ENCODE data around the gene ST3GAL3. TPM values are rescaled to one million over a fixed set of nuclear protein-coding genes. Genes with fewer than 3 reads are reported as not detected.
A peak's percentile ranks its signal among the peaks of the same experiment; 100 is the strongest.

Gene ST3GAL3
- total RNA-seq, 6 experiments from 2014 or later: 6.4 to 14.2 (median 12.0) TPM

DNA sequence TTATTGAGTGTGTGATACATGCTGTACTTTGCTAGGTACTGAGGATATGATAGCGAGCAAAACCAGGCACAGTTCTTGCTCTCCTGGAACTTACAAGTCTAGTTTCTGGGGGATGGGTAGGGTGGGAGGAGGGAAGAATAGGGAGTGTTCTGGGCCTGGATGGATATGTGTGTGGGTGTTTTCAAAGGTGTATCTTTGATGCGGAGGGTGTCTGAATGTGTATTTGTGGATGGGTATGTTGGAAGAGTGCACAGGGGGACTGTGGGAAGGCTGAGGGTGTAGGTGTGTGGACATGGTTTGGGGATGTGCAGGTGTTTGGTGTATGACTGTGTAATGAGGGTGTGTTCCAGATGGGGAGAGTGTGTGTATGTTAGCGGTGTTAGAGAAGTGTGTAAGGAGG is 258.0 kb downstream of the ST3GAL3 start:
- Histone ChIP-seq H3K9me3 (no peaks in the 10 kb centered on the region), H3K36me3 (peaks cover 0 to 9% (median 6%) of the 10 kb centered on the region in 4 donors), H3K27me3 (no peaks in the 10 kb centered on the region), H3K4me3 (no peak overlapping the region), H3K27ac (no peak overlapping the region), H3K4me1 (peaks cover 0 to under 1% (median 0%) of the 10 kb centered on the region in 4 donors)
- TF ChIP-seq, protein P1, sequence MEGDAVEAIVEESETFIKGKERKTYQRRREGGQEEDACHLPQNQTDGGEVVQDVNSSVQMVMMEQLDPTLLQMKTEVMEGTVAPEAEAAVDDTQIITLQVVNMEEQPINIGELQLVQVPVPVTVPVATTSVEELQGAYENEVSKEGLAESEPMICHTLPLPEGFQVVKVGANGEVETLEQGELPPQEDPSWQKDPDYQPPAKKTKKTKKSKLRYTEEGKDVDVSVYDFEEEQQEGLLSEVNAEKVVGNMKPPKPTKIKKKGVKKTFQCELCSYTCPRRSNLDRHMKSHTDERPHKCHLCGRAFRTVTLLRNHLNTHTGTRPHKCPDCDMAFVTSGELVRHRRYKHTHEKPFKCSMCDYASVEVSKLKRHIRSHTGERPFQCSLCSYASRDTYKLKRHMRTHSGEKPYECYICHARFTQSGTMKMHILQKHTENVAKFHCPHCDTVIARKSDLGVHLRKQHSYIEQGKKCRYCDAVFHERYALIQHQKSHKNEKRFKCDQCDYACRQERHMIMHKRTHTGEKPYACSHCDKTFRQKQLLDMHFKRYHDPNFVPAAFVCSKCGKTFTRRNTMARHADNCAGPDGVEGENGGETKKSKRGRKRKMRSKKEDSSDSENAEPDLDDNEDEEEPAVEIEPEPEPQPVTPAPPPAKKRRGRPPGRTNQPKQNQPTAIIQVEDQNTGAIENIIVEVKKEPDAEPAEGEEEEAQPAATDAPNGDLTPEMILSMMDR (IDR thresholded peaks at IDR 0.05): no peak
- TF ChIP-seq POLR2A (IDR thresholded peaks at IDR 0.05): no peak
- intact Hi-C loops (cut with DNase I): no loop called here
- no peak for DNase-seq
- WGBS (ENCODE audit: insufficient coverage, low coverage, low lambda C conversion rate, missing lambda C conversion rate): 100% methylated on average over 2 of the region's 3 CpGs
- no peak for ATAC-seq

DNA sequence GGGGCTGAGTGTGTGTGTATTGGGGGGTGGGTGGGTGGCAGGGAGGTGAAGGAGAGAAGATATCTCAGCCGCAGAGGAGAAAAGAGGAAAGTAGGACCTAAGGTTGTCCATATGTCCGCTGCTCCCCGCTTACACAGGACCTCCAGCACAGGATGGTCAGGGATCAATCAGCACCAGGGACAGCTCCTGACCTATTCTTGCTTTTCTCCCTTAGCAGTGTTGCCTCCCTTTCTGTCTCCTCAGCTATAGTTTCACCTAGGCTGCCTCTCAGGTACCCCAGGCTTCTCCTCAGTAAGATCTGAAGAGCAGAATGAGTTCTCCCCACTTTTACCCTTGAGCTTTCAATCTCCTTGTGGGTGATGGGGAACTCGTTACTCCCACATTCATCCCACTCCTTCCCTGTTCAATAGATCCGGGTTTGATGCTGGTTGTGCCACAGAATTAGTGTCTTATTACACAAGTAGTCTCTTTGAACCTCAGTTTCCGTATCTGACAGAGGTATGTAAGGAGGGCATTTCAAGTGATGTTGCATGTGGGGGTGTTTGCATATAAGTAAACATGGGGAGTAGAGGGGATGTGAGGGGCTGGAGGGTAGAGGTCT is 261.1 kb downstream of the ST3GAL3 start:
- Histone ChIP-seq H3K27ac (no peak overlapping the region), H3K4me3 (no peak overlapping the region), H3K4me1 (peaks cover 0 to 8% (median 3%) of the 10 kb centered on the region in 4 donors), H3K9me3 (no peaks in the 10 kb centered on the region), H3K27me3 (no peaks in the 10 kb centered on the region), H3K36me3 (no peaks in the 10 kb centered on the region)
- intact Hi-C loops (cut with DNase I): no loop called here
- ATAC-seq: no peak
- TF ChIP-seq, protein P1 (IDR thresholded peaks at IDR 0.05): no peak
- TF ChIP-seq POLR2A (IDR thresholded peaks at IDR 0.05): no peak
- DNase-seq: no peak
- 84% methylated on average over 4 of the region's 6 CpGs for WGBS (ENCODE audit: insufficient coverage, low coverage, low lambda C conversion rate, missing lambda C conversion rate)

DNA sequence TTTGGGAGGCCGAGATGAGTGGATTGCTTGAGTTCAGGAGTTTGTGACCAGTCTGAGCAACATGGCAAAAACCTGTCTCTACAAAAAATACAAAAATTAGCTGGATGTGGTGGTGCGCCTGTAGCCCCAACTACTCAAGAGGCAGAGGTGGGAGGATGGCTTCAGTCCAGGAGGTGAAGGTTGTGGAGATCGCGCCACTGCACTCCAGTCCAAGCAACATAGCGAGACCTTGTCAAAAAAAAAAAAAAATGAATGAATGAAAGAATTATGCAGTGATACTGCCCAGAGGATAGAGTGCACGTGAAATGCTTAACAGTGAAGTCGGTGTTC is 262.0 kb downstream of the ST3GAL3 start:
- TF ChIP-seq, protein P1 (IDR thresholded peaks at IDR 0.05): no peak
- no peak for TF ChIP-seq POLR2A (IDR thresholded peaks at IDR 0.05)
- Histone ChIP-seq H3K4me3 (peak overlapping the region in 1 of 3 donors; percentile 98), H3K27ac (no peak overlapping the region), H3K27me3 (no peaks in the 10 kb centered on the region), H3K9me3 (no peaks in the 10 kb centered on the region), H3K36me3 (no peaks in the 10 kb centered on the region), H3K4me1 (peaks cover 0 to 8% (median 3%) of the 10 kb centered on the region in 4 donors)
- WGBS (ENCODE audit: insufficient coverage, low coverage, low lambda C conversion rate, missing lambda C conversion rate): 56% methylated on average over 7 of the region's 7 CpGs
- intact Hi-C loops (cut with DNase I): no loop called here
- DNase-seq: no peak
- ATAC-seq: no peak

DNA sequence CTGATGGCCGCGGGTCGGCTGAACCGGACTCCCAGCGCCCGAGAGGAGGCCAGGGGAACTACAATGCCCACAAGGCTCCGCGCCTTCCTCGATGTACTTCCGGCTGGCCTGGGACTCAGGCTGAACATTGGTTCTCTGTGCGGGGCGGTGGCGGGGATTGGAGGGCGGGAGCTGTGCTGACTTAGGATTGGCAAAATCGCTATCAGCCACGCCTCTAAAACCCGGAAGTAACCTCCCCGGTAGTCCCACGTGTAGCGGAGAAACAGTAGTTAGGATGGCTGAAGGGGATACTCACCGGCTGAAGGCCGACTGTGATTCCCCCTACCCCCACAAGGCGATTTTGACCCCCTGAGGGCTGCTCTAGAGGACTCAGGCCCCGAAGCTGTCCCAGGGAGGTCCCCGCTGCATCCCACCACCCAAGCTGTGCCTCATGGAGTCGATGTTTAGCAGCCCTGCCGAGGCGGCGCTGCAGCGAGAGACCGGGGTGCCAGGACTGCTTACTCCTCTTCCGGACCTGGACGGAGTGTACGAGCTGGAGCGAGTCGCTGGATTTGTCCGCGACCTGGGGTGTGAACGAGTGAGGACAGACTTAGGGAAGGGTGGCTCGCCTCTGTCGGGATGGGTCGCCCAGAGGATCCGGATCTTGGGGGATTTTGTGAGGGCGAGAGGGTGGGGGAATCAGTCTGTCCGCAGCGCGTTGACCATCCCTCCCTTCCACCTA is 262.6 kb downstream of the ST3GAL3 start, which contains the start of gene DPH2:
TSS of gene DPH2 (plus strand) at position 265 of the 721 bp plus-strand sequence. CDS start at position 431, 166 bp downstream.
- H3K4me3 ChIP-seq: peak within 1 kb of the TSS; percentile 77 to 98 (median 86)
- H3K36me3 ChIP-seq: no peaks in the 10 kb centered on the region
- no peaks in the 10 kb centered on the region for H3K27me3 ChIP-seq
- H3K4me1 ChIP-seq: peaks cover 0 to 8% (median 3%) of the 10 kb centered on the region in 4 donors
- ATAC-seq (peak; percentile 87 to 93 (median 90)), DNase-seq (peak; percentile 97 to 98 (median 98))
- intact Hi-C loops (cut with DNase I): no loop called here
- TF ChIP-seq, protein P1 (IDR thresholded peaks at IDR 0.05): peak in 1 of 4 donors; percentile 14
- TF ChIP-seq POLR2A (IDR thresholded peaks at IDR 0.05): peak; percentile 27
- H3K27ac ChIP-seq: no peak within 1 kb of the TSS
- H3K9me3 ChIP-seq: no peaks in the 10 kb centered on the region
- 0% methylated on average over 16 of the region's 47 CpGs for WGBS (ENCODE audit: insufficient coverage, low coverage, low lambda C conversion rate, missing lambda C conversion rate)

Measured in right lobe of liver (tissue), 6 donors.